Skeletal muscle satellite cell (primary cell): ENCODE measurements around the gene STC2. TPM values are rescaled to one million over a fixed set of nuclear protein-coding genes. Genes with fewer than 3 reads are reported as not detected.

Experiments used
- small RNA-seq: library from RNA; depleted of rRNA; stranded (forward); fragments of <200 nt; gene quantifications from one replicate; pipeline ENCODE3, GENCODE V24; 2012

Gene STC2

Small RNAs within 50 kb of the gene (small RNA-seq; reads per million reads assigned to genes)
- gene MIR8056 (not detected), gene RNA5SP200 (not detected), gene RNU6-500P (not detected)
